GM08714 (cell line): ENCODE measurements around the gene AFAP1.

Source experiments
- H3K4me3 ChIP-seq: fragments of 200-500 bp; sonication (Bioruptor generic); 2 replicates; pipeline ENCODE4 v1.5.1; 2014; ENCODE audit warnings: mild to moderate bottlenecking, low read length, inconsistent platforms
- ZNF274 ChIP-seq: IDR thresholded peaks from 2 replicates; pipeline ENCODE4 v1.6.1; 2012; ENCODE audit warnings: mild to moderate bottlenecking, low read depth, low read length

Gene AFAP1

GRCh38 chr4:7887436-7887835, 52.2 kb downstream of the AFAP1 start:
- H3K4me3 ChIP-seq, result no peak overlapping the region
- TF ChIP-seq ZNF274, result no peak

- TF ChIP-seq ZNF274, result no peak
- no peak overlapping the region for H3K4me3 ChIP-seq
Observed at GRCh38 chr4:7886007-7886973, 53.4 kb downstream of the AFAP1 start.

GRCh38 chr4:7885216-7886006, 54.2 kb downstream of the AFAP1 start:
- TF ChIP-seq ZNF274, result no peak
- H3K4me3 ChIP-seq, result no peak overlapping the region

- no peak for TF ChIP-seq ZNF274
Observed at GRCh38 chr4:7880683-7881082, 59.0 kb downstream of the AFAP1 start.

GRCh38 chr4:7879127-7879526, 60.5 kb downstream of the AFAP1 start:
- H3K4me3 ChIP-seq, result no peak overlapping the region
- no peak for TF ChIP-seq ZNF274

More at GRCh38 chr4:7880683-7881082, 59.0 kb downstream of the AFAP1 start:
- H3K4me3 ChIP-seq, result no peak overlapping the region

GRCh38 chr4:7878323-7878722, 61.3 kb downstream of the AFAP1 start:
- no peak overlapping the region for H3K4me3 ChIP-seq
- TF ChIP-seq ZNF274, result no peak

GRCh38 chr4:7877176-7877575, 62.5 kb downstream of the AFAP1 start:
- H3K4me3 ChIP-seq, result no peak overlapping the region
- TF ChIP-seq ZNF274, result no peak

GRCh38 chr4:7876201-7876875, 63.3 kb downstream of the AFAP1 start:
- H3K4me3 ChIP-seq, result no peak overlapping the region
- no peak for TF ChIP-seq ZNF274

GRCh38 chr4:7874838-7875237, 64.8 kb downstream of the AFAP1 start:
- H3K4me3 ChIP-seq, result no peak overlapping the region
- no peak for TF ChIP-seq ZNF274

GRCh38 chr4:7873881-7874280, 65.8 kb downstream of the AFAP1 start:
- no peak overlapping the region for H3K4me3 ChIP-seq
- no peak for TF ChIP-seq ZNF274

- no peak for TF ChIP-seq ZNF274
- H3K4me3 ChIP-seq, result no peak overlapping the region
Observed at GRCh38 chr4:7872264-7872771, 67.3 kb downstream of the AFAP1 start.

- TF ChIP-seq ZNF274, result no peak
- H3K4me3 ChIP-seq, result no peak overlapping the region
Observed at GRCh38 chr4:7871356-7871755, 68.3 kb downstream of the AFAP1 start.

- H3K4me3 ChIP-seq, result no peak overlapping the region
- no peak for TF ChIP-seq ZNF274
Observed at GRCh38 chr4:7868892-7869471, 70.7 kb downstream of the AFAP1 start.

- TF ChIP-seq ZNF274, result no peak
- no peak overlapping the region for H3K4me3 ChIP-seq
Observed at GRCh38 chr4:7868436-7868775, 71.3 kb downstream of the AFAP1 start.
